BJ (cell line): ENCODE results near the gene GREB1. TPM values are rescaled to one million over a fixed set of nuclear protein-coding genes. Genes with fewer than 3 reads are reported as not detected.

Experiments
- CTCF ChIA-PET: fragments of 350-600 bp; formaldehyde crosslinking; extraction: SDS; loops from one replicate; lab custom pipeline; 2021; ENCODE audit warnings: antibody characterized with exemption, inconsistent platforms; lab: Yijun Ruan, JAX
- POLR2A ChIA-PET: fragments of 300-600 bp; sonication (Branson Sonifier 250); formaldehyde crosslinking; extraction: SDS; loops from one replicate; lab custom pipeline; 2021; ENCODE audit warnings: antibody characterized with exemption; lab: Charles Lee
- DNase-seq: peaks from one replicate; pipeline ENCODE4 v3.0.0-alpha.2; 2011; ENCODE audit warnings: low read depth
- H3K27me3 ChIP-seq: 2 replicates; pipeline ENCODE4 v1.6.0; 2011; ENCODE audit warnings: low read length; ENCODE audit not compliant: control insufficient read depth, insufficient read depth
- H3K36me3 ChIP-seq: 2 replicates; pipeline ENCODE4 v1.5.1; 2011; ENCODE audit warnings: low read length; ENCODE audit not compliant: control insufficient read depth, insufficient read depth
- H3K4me3 ChIP-seq: 2 replicates; pipeline ENCODE4 v1.5.1; 2011; ENCODE audit warnings: low read depth, mild to moderate bottlenecking, control low read depth, low read length
- polyA plus RNA-seq: library from polyadenylated mRNA; depleted of rRNA; stranded (reverse); fragments of >200 nt; gene quantifications from 2 replicates; pipeline ENCODE4 v1.2.3, GENCODE V29; 2011
- TF ChIP-seq, protein P1 (sequence below): IDR thresholded peaks from 2 replicates; pipeline ENCODE4 v1.5.1; 2011; ENCODE audit warnings: low read depth, mild to moderate bottlenecking, control low read depth, inconsistent platforms, low read length, moderate library complexity; ENCODE audit not compliant: insufficient read depth

GREB1 gene
- polyA plus RNA-seq, 1 experiment, result not detected

DNA sequence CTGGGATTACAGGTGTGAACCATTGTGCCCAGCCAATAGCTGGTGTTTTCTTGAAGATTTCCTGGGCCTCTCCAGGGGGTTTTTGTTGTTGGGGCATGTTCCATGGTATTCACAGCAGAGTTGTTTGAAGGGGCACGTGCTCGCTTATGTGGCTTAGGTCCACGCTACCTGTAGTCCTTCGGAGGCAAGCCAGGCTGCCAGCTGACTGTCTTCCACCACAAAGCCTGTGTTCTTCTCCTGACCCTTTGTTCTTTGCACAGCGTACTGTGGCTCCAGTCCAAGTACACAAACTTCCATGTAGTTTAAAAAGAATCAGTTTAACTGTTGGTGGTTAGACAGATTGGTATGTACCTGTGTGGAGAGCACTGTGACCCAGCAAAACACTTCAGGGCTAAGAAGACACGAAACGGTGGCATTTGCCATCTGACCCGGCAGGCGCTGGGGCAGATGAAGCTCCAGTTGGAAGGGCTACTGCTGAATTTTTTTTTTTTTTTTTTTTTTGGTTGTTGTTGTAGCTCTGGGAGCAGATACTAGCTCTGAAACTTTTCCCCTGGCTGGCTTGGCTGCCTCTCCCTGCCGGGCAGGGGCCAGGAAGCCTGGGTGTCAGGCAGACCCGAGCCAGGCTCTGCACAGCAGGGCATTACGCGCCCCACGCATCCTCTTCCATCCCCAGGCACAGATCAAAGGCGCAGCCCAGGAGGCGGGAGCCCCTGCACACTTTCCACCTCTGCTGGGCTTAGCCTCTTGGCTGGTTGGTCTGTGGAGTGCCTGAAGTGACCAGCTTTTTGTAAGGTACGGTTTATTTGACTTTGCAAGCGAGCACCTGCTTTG, 5.7 kb downstream of the GREB1 start:
- TF ChIP-seq, protein P1, sequence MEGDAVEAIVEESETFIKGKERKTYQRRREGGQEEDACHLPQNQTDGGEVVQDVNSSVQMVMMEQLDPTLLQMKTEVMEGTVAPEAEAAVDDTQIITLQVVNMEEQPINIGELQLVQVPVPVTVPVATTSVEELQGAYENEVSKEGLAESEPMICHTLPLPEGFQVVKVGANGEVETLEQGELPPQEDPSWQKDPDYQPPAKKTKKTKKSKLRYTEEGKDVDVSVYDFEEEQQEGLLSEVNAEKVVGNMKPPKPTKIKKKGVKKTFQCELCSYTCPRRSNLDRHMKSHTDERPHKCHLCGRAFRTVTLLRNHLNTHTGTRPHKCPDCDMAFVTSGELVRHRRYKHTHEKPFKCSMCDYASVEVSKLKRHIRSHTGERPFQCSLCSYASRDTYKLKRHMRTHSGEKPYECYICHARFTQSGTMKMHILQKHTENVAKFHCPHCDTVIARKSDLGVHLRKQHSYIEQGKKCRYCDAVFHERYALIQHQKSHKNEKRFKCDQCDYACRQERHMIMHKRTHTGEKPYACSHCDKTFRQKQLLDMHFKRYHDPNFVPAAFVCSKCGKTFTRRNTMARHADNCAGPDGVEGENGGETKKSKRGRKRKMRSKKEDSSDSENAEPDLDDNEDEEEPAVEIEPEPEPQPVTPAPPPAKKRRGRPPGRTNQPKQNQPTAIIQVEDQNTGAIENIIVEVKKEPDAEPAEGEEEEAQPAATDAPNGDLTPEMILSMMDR, result no peak
- Histone ChIP-seq H3K4me3 (no peak overlapping the region), H3K36me3 (no peaks in the 10 kb centered on the region), H3K27me3 (peaks cover 14% of the 10 kb centered on the region)
- ChIA-PET CTCF (no interaction called here), POLR2A (no interaction called here)
- DNase-seq, result no peak

DNA sequence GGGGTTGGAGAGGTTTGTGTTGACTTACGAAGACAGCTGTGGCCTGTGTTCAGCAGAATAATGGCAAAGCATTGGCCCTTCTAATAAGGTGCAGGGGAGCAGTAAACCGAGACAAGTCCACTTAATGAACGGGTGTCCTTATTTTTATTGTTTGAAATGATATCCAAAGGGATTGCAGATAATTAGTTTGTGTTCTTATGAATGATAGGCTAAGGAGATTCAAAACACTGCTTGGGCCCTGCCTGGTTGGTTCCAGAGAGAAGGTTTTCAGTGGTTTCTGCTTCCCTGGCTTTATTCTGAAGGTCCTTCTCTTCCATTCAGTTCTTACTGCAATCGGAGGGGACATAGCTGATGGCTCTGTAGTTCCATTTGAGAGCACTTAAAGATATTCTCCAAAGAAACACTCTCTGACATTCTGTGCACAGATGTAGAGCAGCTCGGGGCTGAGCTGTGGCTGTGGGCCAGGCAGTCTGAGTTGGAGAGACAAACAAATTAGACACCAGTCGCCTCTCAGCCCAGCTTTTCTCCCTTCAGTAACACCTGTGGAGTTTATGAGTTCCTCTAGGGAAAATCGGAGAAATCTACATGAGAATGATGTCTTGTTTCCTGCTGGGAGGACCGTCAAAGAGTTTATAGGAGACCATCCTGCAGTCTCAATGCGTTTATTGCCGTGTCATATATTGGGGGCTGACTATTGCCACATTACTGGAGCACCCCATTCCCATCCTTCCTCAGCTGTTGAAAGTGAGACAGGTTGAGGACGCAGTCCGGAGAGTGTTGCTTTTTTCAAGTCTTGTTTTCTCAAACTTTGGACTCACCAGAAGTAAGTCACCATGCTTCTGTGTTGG, 6.5 kb downstream of the GREB1 start:
- H3K36me3 ChIP-seq, result no peaks in the 10 kb centered on the region
- ChIA-PET POLR2A (no interaction called here), CTCF (interaction anchor here (1.1 kb wide), 1 partner anchor 42 kb away, joined by 3 read pairs; no protein-coding TSS in a partner anchor)
- DNase-seq, result no peak
- H3K4me3 ChIP-seq, result no peak overlapping the region
- peaks cover 12% of the 10 kb centered on the region for H3K27me3 ChIP-seq
- TF ChIP-seq, protein P1, result no peak

DNA sequence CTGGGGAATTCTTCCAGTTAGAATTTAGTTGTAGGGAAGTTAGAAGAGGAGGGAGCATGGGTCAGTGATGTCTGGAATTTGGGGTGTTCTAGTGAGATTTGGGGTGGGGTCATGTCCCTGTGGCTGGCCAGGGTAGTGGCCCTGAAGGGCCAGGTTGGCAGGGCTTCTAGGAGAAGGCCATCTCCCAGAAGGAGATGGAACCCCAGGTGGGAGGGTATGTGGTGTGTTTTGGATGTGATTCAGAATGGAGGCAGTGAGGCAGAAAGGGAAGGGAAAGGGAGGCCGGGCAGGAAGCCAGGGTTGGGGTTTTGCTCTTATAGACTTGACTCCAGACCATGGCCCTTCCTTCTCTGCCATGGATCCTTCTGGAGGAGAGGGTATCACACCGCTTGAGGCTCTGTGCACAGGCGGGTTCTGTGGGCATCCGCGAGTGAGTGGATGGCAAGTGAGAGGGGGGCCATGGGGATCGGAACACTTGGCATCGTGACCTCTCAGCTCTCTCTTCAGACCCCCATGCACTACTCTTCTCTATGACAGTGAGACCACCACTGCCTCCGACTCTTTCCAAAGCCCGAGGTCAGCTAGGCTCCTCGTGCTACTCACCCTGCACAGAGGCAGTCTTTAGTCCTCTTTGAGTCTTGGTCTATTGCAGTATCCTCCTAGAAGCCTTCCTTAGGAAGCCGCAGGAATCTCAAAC, 7.3 kb downstream of the GREB1 start:
- TF ChIP-seq, protein P1, result no peak
- POLR2A ChIA-PET, result no interaction called here
- no peak for DNase-seq
- Histone ChIP-seq H3K27me3 (peaks cover 9% of the 10 kb centered on the region), H3K36me3 (no peaks in the 10 kb centered on the region), H3K4me3 (no peak overlapping the region)
- CTCF ChIA-PET, result interaction anchor here (1.1 kb wide), 1 partner anchor 41 kb away, joined by 3 read pairs; no protein-coding TSS in a partner anchor

DNA sequence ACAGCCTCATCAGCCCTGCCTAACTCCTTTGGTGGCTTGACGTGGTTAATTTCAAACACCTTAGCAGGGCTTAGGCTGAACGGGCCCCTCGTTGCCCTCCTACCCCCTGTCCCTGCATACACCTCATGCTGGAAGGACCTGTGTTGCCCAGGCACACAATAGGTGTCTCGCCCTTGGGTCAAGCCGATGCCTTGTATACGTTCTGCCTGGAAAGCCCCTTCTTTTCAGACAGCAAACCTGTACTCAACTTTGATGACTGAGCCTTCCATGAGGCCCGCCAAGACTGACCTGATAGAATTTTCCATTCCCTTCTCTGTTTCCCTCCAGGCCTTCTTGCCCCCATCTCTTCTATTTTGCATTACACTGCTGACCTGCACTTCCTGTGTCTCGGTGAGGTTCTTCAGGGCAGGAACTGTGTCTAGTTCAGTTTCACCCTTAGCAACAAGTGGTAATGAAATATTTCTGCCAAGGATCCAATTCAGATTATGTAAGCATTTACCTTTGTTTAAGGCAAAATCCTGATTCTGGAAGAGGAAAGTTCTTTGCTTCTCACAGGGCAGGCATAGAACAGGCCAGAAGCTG, 7.9 kb downstream of the GREB1 start:
- Histone ChIP-seq H3K4me3 (no peak overlapping the region), H3K36me3 (no peaks in the 10 kb centered on the region), H3K27me3 (peaks cover 10% of the 10 kb centered on the region)
- ChIA-PET CTCF (no interaction called here), POLR2A (no interaction called here)
- no peak for DNase-seq
- TF ChIP-seq, protein P1, result no peak
